NB4 (cell line): ENCODE data around the gene ERBIN.

ENCODE experiments used
- POLR2A ChIP-seq: IDR thresholded peaks from 2 replicates; pipeline ENCODE4 v1.6.1; 2011; ENCODE audit warnings: mild to moderate bottlenecking; ENCODE audit not compliant: insufficient read length; ENCODE audit errors: extremely low read depth
- TF ChIP-seq, protein P1 (sequence below): IDR thresholded peaks from one replicate; pipeline ENCODE4 v1.5.1; 2012; ENCODE audit warnings: low read depth, low read length

GRCh38 chr5:65969539-65970393 is 43.4 kb downstream of the ERBIN start:
- TF ChIP-seq, protein P1, sequence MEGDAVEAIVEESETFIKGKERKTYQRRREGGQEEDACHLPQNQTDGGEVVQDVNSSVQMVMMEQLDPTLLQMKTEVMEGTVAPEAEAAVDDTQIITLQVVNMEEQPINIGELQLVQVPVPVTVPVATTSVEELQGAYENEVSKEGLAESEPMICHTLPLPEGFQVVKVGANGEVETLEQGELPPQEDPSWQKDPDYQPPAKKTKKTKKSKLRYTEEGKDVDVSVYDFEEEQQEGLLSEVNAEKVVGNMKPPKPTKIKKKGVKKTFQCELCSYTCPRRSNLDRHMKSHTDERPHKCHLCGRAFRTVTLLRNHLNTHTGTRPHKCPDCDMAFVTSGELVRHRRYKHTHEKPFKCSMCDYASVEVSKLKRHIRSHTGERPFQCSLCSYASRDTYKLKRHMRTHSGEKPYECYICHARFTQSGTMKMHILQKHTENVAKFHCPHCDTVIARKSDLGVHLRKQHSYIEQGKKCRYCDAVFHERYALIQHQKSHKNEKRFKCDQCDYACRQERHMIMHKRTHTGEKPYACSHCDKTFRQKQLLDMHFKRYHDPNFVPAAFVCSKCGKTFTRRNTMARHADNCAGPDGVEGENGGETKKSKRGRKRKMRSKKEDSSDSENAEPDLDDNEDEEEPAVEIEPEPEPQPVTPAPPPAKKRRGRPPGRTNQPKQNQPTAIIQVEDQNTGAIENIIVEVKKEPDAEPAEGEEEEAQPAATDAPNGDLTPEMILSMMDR = no peak
- TF ChIP-seq POLR2A = no peak
